Tongue (tissue), 2 donors: Measurements from ENCODE around the gene GGCX. TPM values are rescaled to one million over a fixed set of nuclear protein-coding genes. Genes with fewer than 3 reads are reported as not detected.
"Not testable (repeated sequence)": the region's sequence is repeated elsewhere in the genome, so short reads cannot be mapped to it uniquely, and the experiment has no call there.

ENCODE experiments used
- DNase-seq: peaks from one replicate; pipeline ENCODE4 v3.0.0-alpha.2; 2015
- total RNA-seq: library from RNA; depleted of rRNA; stranded (reverse); fragments of >200 nt; gene quantifications from one replicate; pipeline ENCODE4 v1.2.3, GENCODE V29; 2014

The GGCX gene
- total RNA-seq: 32.3 TPM

DNA sequence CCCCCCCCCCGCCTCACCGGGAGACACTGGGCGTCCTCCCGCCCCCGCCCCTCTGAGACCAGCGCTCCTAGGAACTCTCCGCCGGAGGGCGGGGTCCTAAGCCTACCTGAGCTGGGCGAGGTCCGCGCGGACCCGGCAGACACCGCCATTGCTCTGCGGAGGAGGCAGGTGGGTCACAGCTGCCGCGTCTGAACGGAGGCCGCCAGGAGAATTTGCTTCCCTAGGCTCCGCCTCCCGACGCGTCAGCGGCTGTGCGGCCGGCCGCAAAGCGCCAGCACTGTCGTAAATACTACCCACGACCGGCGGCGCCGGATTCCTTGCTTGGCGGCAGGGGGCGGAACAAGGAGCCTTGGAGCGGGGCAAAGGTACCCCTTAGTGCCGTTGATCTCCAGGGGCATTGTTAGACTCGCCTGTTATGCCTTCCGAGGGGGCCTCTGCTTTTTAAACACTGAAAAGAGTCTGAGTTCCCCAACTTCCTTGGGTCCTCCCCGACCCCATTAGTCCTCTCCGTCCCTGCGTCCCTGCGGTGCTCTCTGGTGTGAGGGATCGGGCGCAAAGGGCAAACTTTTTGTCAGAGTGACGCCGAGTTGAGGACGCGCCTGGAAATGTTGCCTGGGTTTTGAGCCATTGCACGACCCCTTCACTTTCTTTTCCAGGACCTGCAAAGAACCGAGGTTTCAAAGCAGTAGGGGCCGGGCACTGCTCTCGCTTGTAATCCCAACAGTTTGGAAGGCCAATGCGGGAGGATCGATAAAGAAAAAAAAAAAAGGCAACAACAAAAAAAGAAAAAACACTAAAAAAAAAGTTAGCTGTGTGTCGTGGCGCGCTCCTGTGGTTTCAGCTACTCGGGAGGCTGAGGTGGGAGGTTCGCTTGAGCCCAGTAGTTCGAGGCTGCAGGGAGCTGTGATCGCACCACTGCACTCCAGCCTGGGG, at the start of gene GGCX:
Gene GGCX, minus strand, starts transcription at position 214 of the 933 bp plus-strand sequence. Its CDS starts 65 bp downstream, at position 149.
- DNase-seq: peak; percentile 98

DNA sequence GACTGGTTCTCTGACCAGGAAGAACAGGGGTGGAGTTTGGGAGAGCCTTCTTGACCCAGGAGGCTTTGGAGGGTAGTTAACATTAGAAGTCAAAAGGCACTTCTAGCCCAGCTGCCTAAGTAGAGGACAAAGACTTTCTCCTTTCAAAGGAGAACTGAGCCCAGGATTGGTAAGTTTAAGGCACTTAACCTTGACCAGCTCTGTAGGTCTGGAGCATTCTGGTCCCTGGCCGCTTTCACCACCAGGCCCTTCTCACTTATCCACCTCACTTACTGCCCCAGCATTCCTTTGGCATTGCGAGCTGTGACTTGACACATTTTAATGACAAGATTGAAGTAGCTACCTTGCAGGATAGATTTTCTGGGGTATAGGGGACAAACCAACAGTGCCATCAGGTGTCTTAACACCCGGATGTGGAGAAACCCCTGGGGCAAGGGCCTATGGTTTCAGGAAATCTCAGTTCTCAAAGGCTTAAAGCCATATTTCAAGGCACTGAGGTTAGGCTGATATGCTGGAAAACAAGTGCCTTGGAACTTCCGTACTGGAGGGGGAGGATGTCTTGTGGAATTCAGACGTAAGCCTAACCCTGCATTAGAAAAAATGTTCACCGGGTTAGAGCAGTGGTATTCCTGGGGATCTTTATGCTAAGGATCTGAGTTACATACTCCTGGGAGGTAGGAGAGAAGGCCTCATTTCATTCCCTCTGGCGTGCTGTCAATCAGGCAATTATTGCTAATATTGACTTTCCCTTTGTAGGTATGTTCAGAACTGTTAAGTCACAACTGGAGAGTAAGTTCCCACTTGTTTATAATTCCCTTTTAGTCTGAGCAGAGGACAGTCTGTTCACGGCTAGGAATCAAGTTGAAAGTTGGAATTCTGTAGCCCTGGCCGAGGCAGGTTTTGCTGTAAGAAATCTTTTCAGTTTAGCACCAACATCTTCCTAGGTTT, 46.2 kb upstream of the GGCX start:
- no peak for DNase-seq

DNA sequence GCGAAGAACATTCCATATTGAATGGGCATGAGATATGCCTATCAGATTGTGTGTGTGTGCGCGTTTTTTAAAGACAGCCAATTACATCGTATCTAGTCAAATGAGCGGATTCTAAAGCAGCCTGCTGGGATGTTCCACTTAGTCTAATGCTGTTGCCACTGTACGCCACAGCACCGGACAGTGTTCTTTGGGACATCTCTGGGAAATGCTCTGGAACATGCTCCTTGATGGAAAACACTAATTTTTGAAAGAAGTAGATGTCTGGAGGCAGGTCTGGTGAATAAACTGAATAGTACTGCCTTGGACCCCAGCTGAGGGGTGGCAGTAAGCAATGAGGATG, 44.8 kb upstream of the GGCX start:
- no peak for DNase-seq

DNA sequence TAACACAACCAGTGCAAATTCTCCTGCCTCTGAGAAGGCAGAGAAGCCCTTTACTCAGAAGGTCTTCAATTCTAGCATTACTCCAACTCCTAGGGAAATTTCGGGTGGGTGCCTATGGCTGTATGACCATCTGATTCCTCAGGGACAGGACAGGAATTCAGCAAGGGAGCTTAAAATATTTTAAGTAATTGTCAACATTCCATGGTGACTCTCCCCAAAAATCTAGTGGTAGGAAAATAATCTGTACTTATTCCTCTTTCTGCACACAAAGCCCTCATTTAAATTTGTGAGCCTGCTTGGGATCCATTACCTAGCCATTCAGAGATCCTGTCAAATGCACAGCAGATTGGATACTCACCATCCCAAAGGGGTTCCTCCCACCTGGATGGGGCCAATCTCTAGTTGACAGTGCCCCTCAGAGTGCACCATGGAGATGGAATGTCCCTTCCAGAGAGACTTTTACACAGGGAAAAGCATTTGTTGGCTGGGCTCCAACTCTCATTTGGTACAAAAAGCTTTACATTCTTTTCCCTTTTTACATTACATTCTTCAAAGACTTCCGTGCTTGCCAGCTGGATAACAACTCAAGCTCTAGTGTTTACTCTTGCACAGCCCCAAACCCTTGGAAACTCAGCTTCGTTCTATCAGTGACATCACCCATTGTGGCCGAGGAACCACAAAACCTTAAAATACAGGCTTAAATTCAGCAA, 44.3 kb upstream of the GGCX start:
- DNase-seq: peak; percentile 64

DNA sequence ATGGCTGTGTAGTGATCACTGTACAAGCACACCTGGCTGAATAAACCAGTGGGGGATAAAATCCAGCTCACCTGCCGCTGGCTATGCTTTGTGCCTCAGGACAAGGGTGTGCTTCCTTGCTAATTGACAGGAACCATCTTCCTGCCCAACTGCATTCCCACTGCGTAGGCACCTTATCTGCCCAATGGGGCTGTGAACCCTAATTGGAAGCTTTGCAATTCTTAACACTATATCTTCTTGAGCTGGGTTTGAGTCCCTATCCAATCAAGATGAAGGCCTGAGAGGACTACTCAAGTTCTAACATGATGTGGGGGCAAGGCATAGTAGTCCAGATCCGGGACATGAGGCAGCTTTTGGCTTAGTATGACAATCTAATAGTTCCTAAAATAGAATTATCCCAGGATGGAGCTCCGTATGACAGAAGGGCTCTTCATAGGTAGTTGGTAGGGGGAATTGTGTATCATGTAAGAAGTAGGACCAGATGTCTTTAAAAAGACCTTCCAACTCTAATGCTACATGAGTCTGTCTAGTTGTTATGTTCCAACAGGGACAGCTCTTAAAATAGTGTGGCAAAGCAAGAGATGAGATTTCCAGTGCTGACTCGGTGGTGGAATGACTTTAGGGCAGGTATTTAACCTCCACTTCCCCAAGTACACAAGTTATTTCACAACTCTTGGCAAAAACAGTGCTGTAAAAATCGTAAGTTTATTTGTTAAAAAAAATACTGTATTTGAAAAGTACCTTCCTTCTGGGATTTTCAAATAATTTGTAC, 43.5 kb upstream of the GGCX start:
- no peak for DNase-seq

DNA sequence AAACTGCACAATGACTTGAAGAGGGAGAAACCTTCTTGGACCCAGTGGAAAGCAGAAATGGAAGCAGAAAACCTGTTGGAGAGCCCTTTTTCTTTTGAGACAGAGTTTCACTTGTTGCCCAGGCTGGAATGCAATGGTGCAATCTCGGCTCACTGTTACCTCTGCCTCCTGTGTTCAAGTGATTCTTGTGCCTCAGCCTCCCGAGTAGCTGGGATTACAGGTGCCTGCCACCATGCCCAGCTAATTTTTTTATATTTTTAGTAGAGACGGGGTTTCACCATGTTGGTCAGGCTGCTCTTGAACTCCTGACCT, 42.8 kb upstream of the GGCX start:
- not testable (repeated sequence) for DNase-seq

DNA sequence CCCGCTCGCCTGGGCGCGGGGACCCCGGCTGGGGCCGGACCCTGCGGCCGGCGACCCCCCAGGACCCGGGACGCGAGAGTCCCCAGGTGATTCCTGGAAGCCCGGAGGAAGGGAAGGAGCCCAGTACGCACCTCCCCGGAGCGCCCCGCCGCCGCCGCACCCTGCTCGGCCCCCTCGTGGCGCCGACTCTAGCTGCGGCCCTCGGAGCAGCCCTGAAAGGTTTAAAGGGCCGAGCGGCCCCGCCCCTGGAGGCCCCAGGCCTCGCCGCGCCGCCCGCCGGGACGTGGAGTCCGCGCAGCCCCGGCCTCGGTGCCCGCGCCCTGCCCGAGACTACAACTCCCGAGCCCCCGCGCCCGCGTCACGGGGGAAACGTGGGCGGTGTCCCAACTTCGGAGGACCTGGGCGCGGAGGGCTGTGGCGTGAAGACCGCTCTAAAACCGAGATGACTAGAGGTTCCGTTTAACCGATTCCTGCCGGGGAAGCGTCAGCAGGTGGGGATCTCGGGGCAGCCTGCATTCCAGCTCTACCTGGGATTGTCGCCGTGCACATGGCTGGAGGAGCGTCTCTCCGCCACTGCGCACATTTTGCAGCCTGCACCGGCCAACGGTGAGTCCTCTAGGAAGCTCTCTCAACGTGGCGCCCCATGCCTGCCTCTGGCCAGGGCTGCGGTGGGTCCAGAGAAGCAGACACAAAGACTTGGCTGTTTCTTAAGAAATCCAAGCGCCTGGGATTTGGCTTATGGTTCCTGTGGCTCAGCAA, 41.4 kb upstream of the GGCX start, which contains the start of gene TMEM150A:
Gene TMEM150A, minus strand, starts transcription at position 223 of the 759 bp plus-strand sequence. CDS start 750 bp downstream, outside the sequence.
- peak; percentile 96 for DNase-seq

DNA sequence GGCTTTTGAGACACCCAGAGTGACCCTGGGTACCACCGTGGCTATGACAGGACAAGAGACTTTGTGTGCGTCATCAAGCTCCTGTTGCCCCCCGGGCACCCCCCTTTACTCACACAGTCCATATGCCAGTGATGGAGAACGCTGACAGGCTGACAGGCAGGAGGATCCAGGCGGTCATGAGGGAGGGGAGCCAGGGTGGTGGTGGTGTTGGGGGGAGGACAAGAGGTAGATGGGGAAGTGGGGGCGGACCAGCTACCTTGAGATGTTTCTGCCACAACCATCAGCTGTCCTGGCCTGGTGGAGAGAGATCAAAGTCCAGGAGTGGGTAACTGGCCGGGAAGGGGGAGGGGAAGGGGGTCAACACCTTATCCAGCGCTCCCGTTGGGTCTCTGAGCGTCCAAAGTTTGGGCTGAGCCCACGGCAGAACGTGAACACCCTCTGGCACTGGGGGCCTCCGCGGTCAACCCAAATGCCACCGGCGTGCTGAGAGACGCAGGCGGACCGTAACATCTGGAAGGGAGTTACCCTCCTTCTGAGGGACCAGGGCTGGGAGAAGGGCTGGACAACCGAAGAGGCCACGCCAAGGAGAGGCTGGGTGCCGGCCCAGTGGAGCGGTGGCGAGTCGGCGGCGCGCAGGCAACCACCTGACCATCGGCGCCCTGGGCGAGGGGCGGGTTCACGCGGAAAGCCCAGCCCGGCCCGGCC, 40.6 kb upstream of the GGCX start:
- peak; percentile 44 for DNase-seq

DNA sequence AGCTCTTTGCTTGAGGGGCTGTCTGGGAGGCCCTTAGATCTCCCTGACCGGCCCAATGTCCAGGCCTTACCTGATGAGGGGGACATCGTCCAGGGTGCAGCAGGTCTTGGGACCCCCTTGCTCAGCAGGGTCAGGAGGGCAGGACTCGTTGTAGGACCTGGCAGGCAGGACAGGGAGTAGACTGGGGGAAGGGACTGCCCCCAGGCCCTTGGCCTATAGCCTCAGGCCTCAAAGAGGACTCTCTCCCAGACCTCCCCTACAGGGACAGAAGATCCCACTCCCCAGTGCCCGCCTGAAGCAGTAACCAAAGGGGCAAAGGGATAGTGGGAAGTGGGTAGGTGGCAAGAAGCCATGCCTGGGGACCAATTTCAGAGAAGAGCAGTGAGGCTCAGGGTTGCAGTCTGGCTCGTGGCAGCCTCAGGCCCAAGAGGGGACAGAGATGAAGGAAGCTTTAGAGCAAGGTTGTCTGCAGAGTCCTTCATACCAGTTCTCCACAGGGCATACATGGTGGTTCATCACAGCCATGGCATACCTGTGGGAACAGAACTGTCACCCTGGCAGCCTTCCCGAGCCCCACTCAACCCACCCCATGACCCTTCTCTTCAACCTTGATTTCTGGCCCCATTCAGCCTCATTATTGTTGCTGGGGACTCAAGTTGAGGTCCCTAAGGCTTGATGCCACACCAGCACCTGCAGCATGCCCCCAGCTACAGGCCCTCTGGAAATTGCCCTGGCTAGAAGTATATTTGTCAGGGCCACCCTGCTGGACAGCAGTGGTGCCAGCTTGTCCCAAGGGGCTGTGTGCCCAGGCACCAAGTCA, 39.9 kb upstream of the GGCX start:
- DNase-seq: no peak

DNA sequence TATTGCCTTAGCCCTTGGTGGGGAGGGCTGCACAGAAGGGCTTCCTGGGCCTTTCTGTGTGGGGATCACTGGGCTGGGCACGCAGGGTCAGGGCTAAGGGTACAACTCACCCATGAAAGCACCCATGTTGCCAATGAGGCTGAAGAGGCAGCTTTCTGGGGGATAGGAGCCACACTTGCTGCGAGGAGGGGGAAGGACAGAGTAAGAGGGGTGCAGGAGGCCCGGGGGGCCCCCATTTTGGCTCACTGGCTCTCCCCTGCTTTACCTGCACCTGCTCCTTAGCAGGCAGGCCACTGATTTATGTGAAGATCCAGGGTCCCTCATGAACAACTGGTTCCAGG, 38.9 kb upstream of the GGCX start:
- no peak for DNase-seq

DNA sequence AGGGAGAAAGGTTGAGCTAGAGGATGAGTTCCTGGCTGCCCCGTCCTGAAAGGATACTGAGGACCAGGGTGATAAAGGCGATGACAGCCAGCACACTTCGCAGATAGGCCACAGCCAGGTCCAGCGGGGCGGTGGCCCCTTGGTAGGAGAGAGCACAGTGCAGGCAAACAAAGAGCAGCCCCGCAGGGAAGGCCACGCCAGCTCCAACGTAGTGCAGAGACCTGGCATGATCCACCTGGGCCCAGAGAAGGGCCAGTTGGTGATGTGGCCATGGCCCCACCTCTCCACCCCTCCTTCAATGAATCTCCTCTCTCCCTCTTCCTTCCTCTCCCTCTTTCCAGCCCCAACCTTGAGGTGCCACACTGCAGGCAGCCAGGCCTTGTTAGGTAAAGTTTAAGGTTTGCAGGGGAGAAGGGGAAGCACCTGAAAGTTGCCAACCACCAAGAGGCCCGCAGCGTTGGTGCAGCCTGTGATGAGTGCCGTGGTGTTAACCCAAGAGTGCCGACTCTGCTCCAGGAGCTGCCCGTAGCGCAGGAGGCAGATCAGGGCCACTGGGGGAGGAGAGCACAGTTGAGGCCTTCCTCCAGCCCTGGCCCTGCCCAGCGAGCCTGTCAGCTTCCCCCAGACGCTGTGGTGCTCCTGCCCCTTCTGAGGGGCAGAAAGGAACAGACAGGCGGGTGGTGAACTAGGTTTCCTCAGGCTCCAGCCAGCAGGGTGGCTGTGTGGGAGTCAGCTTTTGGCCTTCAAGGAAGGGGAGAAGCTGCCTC, 38.4 kb upstream of the GGCX start:
- DNase-seq: no peak

DNA sequence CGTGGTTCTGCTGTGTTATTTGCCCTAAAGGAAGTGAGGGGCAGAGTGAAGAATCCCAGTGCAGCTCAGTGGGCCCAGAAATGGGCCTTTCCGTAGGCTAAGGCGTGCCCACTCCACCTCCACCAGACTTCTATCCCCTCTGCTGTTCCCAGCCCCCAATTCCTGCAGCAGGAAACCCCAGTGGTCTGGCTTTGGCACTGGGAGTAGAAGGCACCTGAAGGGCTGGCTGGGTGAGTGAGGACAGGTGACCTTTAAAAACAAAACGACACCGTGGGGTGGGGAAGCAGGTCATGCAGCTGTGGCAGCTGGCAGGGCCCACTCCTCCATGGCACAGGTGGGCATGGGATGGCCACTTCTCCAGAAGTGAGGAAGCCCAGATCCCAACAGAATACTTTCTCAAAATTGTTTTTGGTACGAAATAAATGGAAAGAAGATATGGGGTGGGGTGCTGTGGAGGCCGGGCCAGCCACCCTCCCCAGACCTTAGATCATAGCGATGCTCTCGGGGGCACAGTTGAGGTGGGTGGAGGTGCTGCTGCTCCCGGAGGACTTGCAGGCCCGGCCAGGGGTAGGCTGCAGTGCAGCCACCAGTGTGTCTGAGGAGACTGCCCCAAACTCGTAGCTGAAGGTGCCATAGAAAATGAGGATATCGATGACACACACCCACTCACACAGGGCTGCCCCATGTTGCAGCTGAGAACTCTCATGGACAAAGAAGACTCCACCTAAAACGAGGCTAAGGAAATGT, 37.5 kb upstream of the GGCX start:
- no peak for DNase-seq

DNA sequence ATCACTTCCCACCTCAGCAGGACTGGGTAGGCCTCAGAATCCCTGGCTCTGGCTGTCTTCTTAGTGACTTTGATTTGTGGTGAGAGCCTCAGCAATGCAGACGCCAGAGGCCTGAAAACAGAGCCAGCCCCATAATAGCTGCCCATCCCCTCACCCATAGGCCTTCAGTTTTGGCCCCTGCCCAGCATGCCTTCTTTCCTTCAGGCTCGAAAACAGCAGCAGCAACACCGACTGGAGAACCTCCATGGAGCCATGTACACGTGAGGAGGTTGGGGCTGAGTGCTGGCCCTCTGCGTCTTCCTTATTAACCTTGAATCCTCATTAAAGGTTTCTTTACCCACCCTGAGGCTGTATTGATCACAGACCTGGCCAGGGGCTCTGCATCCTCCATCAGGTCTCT, 35.9 kb upstream of the GGCX start:
- DNase-seq: no peak

DNA sequence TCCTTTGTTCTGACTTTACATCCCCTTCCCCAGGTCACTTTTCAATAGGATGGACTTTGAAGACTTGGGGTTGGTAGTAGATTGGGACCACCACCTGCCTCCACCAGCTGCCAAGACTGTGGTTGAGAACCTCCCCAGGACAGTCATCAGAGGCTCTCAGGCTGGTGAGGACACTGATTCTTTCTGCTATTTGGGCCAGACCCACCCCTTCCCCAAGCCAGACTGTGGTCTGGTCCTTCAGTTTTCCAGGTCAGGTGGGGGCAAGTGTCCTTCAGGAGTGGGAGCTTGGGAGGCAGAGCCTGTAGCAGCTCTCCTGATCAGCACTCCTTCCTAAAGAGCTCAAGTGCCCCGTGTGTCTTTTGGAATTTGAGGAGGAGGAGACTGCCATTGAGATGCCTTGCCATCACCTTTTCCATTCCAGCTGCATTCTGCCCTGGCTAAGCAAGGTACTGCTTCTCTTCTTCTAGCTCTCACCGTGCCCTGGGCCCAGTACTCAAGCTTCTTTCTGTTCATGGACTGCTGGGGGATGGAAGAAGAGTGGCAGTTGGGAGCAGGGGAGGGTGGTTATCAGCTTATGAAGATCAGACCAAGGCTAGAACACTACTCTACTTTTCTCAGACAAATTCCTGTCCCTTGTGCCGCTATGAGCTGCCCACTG, 35.3 kb upstream of the GGCX start:
- DNase-seq: no peak

DNA sequence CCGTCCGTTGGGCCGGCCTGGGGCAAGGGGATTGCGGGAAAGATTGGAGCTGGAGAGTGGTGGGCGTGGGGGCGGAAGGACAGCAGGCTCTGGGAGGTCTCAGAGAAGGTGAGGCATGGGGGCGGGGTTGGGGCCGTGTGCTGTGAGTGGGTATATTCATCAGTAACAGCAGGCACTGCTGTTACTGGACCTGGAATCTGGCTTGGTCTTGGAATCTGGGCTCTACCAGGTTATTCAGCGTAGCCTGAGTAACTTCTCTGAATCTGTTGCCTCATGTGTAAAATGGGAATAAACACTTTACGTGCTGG, 34.7 kb upstream of the GGCX start:
- no peak for DNase-seq

DNA sequence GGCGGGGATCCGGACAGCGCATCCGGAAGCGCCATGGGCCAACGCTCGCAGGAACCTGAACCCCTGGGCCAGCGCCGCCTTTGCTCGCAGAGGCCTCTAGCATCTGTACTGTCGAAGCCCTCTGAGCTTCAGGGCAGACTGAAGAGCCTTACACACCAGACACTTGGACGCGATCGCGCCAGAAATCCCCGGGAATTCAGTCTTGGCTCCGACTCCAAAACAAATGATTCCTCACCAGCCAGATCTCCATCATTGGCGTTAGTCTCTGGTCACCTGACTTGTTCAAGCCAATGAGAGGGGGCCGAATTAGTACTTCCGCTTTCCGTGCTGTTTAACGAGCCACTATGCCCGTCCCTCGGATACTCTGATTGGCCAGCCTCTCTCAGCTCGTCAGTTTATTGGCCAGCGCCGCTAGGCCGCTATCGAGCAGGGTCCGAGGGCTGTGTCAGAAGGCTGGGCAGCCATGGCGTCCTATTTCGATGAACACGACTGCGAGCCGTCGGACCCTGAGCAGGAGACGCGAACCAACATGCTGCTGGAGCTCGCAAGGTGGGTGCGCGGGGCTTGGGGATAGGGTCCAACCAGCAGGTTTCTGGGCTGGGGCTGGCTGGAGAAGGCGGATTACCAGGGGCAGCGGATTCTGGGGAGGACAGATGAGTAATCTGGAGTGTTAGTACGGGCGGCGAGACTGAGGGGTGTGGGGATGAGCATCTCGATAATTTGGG, 34.2 kb upstream of the GGCX start, which contains the start of gene RNF181:
Gene RNF181, plus strand, starts transcription at position 445 of the 725 bp plus-strand sequence. Its CDS starts 19 bp downstream, at position 464.
- DNase-seq: peak; percentile 99
